Pons (tissue), 1 donor: Measurements from ENCODE around the gene SLC9A6.
"Not testable (repeated sequence)": the region's sequence is repeated elsewhere in the genome, so short reads cannot be mapped to it uniquely, and the experiment has no call there.

Source experiments
- DNase-seq: peaks from one replicate; pipeline ENCODE4 v3.0.0-alpha.2; 2016; ENCODE audit warnings: low spot score

The SLC9A6 gene

GRCh38 chrX:136030303-136031191 lies 45.3 kb downstream of the SLC9A6 start:
- DNase-seq: peak; percentile 14

GRCh38 chrX:136031626-136032025 lies 46.4 kb downstream of the SLC9A6 start:
- DNase-seq: no peak

DNA sequence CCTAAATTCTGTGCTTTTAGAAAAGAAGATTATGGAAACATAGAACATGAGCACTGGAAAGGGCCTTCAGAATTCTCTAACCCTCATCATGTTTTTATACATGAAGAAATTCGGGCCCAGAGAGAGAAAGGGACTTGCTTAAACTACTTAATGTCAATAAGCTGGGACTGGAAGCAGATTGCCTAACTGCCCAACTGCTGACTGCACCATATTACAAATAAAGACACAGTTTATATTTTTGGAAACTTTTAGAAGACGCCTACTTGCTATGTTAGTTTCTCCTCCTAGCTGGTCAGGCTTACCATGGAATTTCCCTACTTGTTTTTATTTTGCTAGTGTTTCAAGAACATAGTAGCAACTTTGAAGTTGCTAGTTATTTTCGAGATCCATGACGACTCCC lies 47.1 kb downstream of the SLC9A6 start:
- DNase-seq: no peak

DNA sequence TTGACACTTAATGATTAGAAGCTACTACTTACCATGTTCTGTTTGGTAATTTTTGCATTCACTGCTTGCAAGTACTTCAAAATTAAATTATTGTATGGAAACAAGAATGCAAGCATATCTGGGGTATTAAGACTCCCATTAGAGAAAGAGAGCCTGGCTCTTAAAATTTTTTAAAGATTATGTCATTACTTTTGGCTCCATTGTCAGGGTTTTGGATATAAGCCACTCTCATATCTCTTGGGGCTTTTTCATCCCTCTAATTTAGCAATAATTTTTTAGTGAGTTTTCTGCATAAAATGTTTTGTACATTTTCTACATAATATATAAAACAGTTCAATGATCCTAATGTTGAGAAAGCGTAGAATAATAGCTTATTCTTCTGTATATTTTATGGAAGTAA lies 49.4 kb downstream of the SLC9A6 start:
- DNase-seq: no peak

DNA sequence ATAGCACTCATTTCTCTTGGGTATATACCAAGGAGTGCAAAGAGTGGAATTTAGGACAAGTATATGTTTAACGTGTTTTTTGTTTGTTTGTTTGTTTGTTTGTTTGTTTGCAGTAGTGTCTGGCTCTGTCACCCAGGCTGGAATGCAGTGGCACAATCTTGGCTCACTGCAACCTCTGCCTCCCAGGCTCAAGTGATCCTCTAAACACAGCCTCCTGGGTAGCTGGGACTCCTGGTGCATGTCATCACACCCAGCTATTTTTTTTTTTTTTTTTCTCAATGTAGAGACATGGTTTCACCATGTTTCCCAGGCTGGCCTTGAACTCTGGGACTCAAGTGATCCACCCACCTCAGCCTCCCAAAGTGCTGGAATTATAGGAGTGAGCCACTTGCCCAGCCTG lies 50.4 kb downstream of the SLC9A6 start:
- no peak for DNase-seq

GRCh38 chrX:136039485-136039884 lies 54.2 kb downstream of the SLC9A6 start:
- DNase-seq: no peak

DNA sequence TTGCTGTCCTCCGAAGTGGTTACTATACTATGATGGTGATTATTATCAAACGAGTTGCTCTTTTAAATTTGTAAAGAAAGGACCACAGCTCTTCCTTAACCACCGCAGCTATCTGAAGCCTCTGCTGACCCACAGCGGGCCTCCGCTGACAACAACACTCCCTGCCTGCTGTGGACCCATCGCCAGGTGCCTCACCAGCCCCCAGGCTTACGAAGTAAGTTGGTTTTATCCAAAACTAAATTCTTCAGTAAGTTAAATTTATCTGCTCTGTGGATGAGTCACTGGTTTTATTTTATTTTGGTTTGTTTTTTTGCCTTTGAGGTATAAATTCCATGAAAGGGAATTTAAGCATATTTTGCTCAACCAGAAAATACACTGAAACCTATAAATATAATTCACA lies 54.7 kb downstream of the SLC9A6 start:
- no peak for DNase-seq

GRCh38 chrX:136041254-136041812 lies 56.1 kb downstream of the SLC9A6 start:
- no peak for DNase-seq

GRCh38 chrX:136045008-136045407 lies 59.8 kb downstream of the SLC9A6 start:
- DNase-seq: no peak

DNA sequence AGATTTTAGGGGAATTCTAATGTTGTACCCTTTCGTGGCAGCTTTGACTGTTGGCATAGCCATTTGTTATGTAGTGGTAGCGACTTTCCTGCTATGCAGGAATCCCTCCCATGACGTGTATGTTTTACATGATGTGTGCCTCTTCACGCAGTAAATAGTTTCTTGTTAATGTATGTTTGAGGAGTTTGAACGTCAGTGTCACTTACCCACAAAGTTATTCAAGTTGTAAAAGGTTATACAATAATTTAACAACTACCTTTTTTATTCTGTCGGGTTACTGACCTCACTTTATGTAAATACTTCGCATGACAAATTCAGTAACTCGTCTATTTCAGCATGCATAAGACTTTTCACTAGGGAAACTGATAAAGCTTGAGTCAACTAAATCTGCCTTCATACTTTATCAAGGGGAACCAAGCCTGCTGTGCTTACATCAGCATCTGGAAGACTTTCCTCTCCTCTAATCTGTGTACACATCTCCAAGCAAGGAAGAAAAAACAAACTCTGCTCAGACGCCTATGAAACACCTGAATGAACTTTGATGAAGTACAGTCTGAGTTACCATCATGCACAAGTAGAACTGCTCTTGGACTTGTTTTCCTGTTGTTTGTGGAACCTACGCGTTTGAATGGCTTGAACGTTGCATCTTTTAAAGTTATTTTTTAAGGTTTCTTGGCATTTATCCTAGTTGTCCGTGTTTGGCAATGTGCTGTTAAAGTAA lies 61.2 kb downstream of the SLC9A6 start:
- DNase-seq: no peak

DNA sequence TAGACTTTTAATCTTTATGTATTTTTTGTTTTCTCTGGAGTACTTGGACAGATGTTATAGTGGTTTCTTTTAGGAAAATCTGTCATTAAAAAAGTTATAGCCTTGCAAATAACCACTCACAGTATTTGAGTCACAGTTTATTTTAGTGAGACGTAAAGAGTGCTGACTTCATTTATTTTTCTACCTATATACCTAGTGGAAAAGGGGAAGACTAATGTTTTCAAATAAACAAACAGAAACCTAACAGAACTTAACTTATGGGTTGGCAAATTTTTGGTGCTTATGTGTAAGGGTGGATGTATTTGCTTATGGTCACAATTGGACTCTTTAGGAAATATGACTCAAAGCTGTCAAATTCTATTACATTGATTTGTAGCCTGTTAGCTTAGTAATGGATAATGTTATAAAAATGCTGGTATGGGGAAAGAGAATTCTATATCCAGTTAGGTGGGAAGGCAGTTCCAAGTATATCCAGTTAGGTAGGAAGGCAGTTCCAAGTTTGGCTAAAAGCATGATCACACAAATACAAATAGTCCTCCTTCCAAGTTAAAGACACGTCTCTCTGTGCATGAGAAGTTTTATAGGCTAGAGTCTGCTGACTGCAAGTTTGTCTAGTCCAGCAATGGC lies 61.9 kb downstream of the SLC9A6 start:
- no peak for DNase-seq

- no peak for DNase-seq
Measured at GRCh38 chrX:136047969-136048368, 62.7 kb downstream of the SLC9A6 start.

DNA sequence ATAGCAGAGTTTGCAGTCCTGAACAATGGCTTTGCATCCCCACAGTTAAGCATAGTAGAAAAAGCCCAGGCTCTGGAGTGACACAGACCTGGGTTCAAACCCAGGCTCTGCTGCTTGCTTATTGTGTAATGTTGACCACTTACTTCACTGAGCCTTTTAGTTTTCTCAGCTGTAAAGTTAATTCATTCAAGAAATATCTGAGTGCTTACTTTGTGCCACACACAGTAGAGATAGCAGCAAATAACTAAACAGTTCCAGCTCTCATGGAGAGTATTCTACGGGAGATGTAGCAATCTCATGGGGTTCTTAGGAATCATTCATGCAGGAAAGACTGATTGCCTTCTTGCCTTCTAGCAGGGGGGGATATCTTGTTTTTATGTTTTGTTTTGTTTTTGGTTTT lies 63.2 kb downstream of the SLC9A6 start:
- no peak for DNase-seq

DNA sequence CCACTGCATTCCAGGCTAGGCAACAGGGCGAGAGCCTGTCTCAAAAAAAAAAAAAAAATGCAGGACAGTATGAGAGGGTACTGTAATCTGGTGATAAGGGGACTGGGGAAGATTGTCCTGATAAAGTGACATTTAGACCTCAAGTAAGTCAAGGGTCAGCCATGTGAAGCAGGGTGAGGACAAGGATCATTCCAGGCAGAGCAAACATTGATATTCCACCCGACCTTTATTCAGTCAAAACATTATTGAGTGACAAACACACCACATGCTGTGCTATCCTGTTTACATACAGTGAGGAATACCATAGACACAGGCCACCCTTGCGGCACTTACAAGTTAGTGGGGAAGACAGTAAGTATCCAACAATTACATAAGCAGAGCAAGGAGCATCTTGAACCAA lies 64.4 kb downstream of the SLC9A6 start:
- no peak for DNase-seq

GRCh38 chrX:136050875-136051274 lies 65.6 kb downstream of the SLC9A6 start:
- DNase-seq: not testable (repeated sequence)

DNA sequence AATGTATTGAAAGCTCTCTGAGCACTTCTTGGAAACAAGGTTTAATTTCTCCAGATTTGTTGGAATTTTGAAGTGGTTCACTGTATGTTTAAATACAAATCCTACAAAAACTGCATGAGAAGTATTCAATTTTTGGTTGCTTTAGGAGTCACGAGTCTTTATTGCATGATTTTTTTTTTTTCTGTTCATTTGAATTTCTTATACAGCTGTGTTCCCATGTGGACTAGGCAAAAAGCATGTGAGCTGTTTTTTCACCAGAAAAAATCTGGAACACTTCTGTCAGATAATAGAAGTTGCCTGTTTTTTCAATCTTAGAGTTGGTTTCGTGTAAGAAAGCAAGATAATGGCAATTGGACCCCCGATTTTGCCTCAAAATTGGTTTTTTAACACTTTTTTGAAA lies 66.4 kb downstream of the SLC9A6 start:
- DNase-seq: no peak

DNA sequence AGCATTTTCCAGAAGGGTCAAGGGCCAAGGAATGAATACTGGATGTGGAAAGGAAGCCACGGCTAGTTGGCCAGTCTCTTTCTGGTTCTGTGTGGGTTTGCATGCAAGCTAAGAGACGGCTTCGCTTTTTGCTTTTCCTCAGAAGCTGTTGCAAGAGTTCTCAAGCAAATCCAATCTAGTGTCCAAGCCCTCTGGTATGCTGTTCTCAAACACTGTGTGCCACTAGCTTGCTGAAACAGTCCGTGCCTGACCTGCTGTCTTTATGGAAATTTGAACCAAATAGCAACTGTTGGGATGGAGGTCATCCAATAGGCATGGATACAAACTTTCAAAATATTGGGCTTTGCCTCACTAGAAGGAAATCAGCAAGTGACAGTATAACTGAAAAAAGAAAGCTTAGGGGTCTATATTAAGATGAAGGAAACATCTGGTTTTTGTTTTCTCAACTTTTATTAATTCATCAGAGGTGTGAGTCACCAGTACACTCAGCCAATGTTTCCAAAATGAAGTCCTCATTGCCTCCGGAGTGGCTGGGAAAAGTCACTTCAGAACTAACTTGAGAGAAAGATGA lies 70.5 kb downstream of the SLC9A6 start:
- no peak for DNase-seq

- DNase-seq: no peak
Measured at GRCh38 chrX:136057567-136057966, 72.3 kb downstream of the SLC9A6 start.

- DNase-seq: no peak
Measured at GRCh38 chrX:136059350-136059749, 74.1 kb downstream of the SLC9A6 start.

DNA sequence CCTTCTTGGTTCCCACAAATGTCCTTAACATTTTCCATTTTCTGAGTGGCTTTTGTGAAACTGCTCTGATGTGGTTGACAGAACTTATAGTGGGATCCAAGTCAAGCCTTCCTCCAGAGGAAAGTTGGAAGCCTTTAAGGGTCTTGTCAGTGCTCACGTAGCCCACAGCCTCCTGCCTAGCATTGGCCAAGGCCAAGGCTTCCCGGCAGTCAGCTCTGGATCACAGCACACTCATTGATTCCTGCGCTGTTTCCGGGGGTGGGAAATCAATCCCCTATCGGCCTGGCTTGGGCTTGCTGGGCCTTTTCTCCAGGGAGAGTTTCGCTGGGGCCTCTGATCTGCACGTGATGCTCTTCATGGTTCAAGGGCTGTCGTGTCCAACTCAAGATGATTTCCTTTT lies 76.1 kb downstream of the SLC9A6 start:
- DNase-seq: no peak

GRCh38 chrX:136061696-136062095 lies 76.5 kb downstream of the SLC9A6 start:
- DNase-seq: no peak

DNA sequence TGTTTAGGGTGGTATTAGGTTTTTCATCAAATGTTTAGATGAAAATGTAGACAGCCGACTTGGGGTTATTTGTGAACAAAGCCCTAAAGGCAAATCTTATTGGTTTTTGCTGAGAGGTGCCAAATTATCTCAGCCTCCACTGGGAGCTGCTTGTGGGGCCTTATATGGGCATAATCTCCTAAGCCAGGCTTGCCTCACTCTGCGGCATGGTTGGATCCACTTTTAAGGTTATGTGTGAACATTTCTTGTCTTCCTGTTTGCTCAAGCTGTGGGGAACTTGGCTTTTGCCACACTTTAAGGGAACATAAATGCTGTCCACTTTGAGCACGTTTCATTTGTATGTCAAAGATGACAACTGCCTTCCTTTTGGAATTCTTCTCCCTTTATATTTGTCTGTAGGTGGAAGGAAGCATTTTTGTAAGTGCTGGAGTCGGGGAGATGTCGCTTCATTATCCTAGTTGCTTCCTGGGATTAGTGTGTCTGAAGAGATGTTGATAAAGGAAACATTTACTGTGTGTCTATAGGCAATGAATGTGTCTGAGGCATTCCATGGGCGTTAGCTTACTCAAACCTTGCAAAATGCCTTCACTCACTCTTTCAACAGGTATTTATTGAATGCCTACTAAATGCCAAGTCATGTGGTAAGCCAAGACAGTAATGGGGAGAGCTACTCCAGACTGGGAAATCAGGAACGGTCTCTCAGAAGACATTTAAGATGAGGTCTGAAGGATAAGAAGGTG lies 78.3 kb downstream of the SLC9A6 start:
- DNase-seq: no peak
